GM23338 (cell line): ENCODE data around the gene TMEM165. TPM values are rescaled to one million over a fixed set of nuclear protein-coding genes. Genes with fewer than 3 reads are reported as not detected.
"Not testable (repeated sequence)": the region's sequence is repeated elsewhere in the genome, so short reads cannot be mapped to it uniquely, and the experiment has no call there.

ENCODE experiments used
- ATAC-seq: fragments of 200-7000 bp; cut with Tn5 transposase; 3 replicates; pipeline ENCODE4 v1.9.1; 2020
- DNase-seq: peaks from one replicate; pipeline ENCODE4 v3.0.0-alpha.2; 2015; ENCODE audit warnings: low spot score
- H2AFZ ChIP-seq: fragments of 200-600 bp; sonication (generic); 2 replicates; pipeline ENCODE4 v1.8.0; 2016; ENCODE audit warnings: antibody characterized with exemption, mild to moderate bottlenecking, moderate library complexity
- H3F3A ChIP-seq: fragments of 200-600 bp; sonication (generic); replicated peaks from 2 replicates; pipeline ENCODE4 v1.8.0; 2017; ENCODE audit warnings: antibody characterized with exemption, mixed run types, low read depth
- H3K27ac ChIP-seq: fragments of 200-600 bp; sonication (generic); 2 replicates; pipeline ENCODE4 v1.6.1; 2016; ENCODE audit warnings: low read depth
- H3K27me3 ChIP-seq: fragments of 200-600 bp; sonication (generic); 2 replicates; pipeline ENCODE4 v1.8.0; 2016; ENCODE audit warnings: mild to moderate bottlenecking, mixed run types, moderate library complexity; ENCODE audit not compliant: insufficient read depth
- H3K36me3 ChIP-seq: fragments of 200-600 bp; sonication (generic); 2 replicates; pipeline ENCODE4 v1.8.0; 2016; ENCODE audit warnings: mild to moderate bottlenecking; ENCODE audit not compliant: insufficient read depth
- H3K4me1 ChIP-seq: fragments of 200-600 bp; sonication (generic); 2 replicates; pipeline ENCODE4 v1.8.0; 2016; ENCODE audit warnings: mild to moderate bottlenecking, moderate library complexity; ENCODE audit not compliant: insufficient read depth
- H3K4me2 ChIP-seq: fragments of 200-600 bp; sonication (generic); 2 replicates; pipeline ENCODE4 v1.7.1; 2017; ENCODE audit warnings: mixed run types
- H3K4me3 ChIP-seq: fragments of 200-600 bp; sonication (generic); 2 replicates; pipeline ENCODE4 v1.6.1; 2016; ENCODE audit warnings: mixed run types
- H3K79me2 ChIP-seq: fragments of 200-600 bp; sonication (generic); replicated peaks from 2 replicates; pipeline ENCODE4 v1.8.0; 2017; ENCODE audit warnings: mild to moderate bottlenecking; ENCODE audit not compliant: insufficient read depth
- H3K9me2 ChIP-seq: fragments of 200-600 bp; sonication (generic); 2 replicates; pipeline ENCODE4 v1.8.0; 2017; ENCODE audit not compliant: insufficient read depth
- H4K20me1 ChIP-seq: fragments of 200-600 bp; sonication (generic); replicated peaks from 2 replicates; pipeline ENCODE4 v1.8.0; 2017; ENCODE audit warnings: mild to moderate bottlenecking; ENCODE audit not compliant: insufficient read depth
- H3K27ac Mint-ChIP-seq: 2 replicates; pipeline ENCODE4 v1.8.0; 2020; ENCODE audit warnings: inconsistent platforms, mild to moderate bottlenecking, moderate library complexity, mixed read lengths
- H3K27me3 Mint-ChIP-seq: 3 replicates; pipeline ENCODE4 v1.8.0; 2022; ENCODE audit warnings: low read depth, mild to moderate bottlenecking, moderate library complexity, mixed read lengths, inconsistent platforms; ENCODE audit not compliant: insufficient read depth, poor library complexity
- H3K36me3 Mint-ChIP-seq: 3 replicates; pipeline ENCODE4 v1.8.0; 2021; ENCODE audit warnings: low read depth, mild to moderate bottlenecking, inconsistent platforms, moderate library complexity, mixed read lengths
- H3K4me1 Mint-ChIP-seq: 3 replicates; pipeline ENCODE4 v1.8.0; 2020; ENCODE audit warnings: mild to moderate bottlenecking, inconsistent platforms, mixed read lengths
- H3K4me3 Mint-ChIP-seq: 3 replicates; pipeline ENCODE4 v1.8.0; 2021; ENCODE audit warnings: moderate library complexity, mild to moderate bottlenecking, inconsistent platforms, mixed read lengths
- H3K9me3 Mint-ChIP-seq: 3 replicates; pipeline ENCODE4 v1.8.0; 2020; ENCODE audit warnings: moderate library complexity, mild to moderate bottlenecking, inconsistent platforms, mixed read lengths
- CREB1 ChIP-seq: fragments of 250-450 bp; sonication (Bioruptor Pico); IDR thresholded peaks from 2 replicates; pipeline ENCODE4 v1.5.0; 2020; ENCODE audit warnings: low read depth, mild to moderate bottlenecking, moderate library complexity
- EZH2 ChIP-seq: fragments of 200-600 bp; sonication (generic); IDR thresholded peaks from one replicate; pipeline ENCODE4 v1.8.0; 2017; ENCODE audit warnings: antibody characterized with exemption, mild to moderate bottlenecking, low read depth; ENCODE audit not compliant: unreplicated experiment
- POLR2AphosphoS5 ChIP-seq: IDR thresholded peaks from 2 replicates; pipeline ENCODE4 v1.6.1; 2016; ENCODE audit warnings: antibody characterized with exemption, low read depth
- STAT1 ChIP-seq: IDR thresholded peaks from one replicate; pipeline ENCODE4 v1.6.1; 2016; ENCODE audit warnings: antibody characterized with exemption; ENCODE audit not compliant: unreplicated experiment
- ZNF114 ChIP-seq: fragments of 250-450 bp; sonication (Bioruptor Pico); IDR thresholded peaks from 2 replicates; pipeline ENCODE4 v1.5.0; 2020; ENCODE audit warnings: mild to moderate bottlenecking, moderate library complexity
- ZNF331 ChIP-seq: fragments of 250-450 bp; sonication (Bioruptor Pico); IDR thresholded peaks from 2 replicates; pipeline ENCODE4 v1.5.0; 2020; ENCODE audit warnings: low read depth, mild to moderate bottlenecking, moderate library complexity
- polyA plus RNA-seq: library from polyadenylated mRNA; unstranded; fragments of >200 nt; fragmentation: Nextera tagmentation; extraction: Ambion mirVana; gene quantifications from 2 replicates; pipeline ENCODE4 v1.2.1, GENCODE V29; 2016
- total RNA-seq: library from RNA; depleted of rRNA; stranded (reverse); fragments of >200 nt; shearing (Covaris generic); gene quantifications from 2 replicates; pipeline ENCODE4 v1.2.3, GENCODE V29; 2014
- TF ChIP-seq, protein P1 (sequence below), 2 experiments: fragments of 200-600 bp in 1 of 2; sonication (generic) in 1 of 2; conservative IDR thresholded peaks; 2 replicates each; pipeline versions ENCODE4 v1.5.1 to v1.6.1; 2016 to 2017; ENCODE audit warnings: antibody characterized with exemption in 2 of 2, low read depth in 2 of 2, mild to moderate bottlenecking in 2 of 2, moderate library complexity in 1 of 2

TMEM165 gene
- total and polyA plus RNA-seq, 2 experiments from 2014 or later = 125 to 171 TPM

DNA sequence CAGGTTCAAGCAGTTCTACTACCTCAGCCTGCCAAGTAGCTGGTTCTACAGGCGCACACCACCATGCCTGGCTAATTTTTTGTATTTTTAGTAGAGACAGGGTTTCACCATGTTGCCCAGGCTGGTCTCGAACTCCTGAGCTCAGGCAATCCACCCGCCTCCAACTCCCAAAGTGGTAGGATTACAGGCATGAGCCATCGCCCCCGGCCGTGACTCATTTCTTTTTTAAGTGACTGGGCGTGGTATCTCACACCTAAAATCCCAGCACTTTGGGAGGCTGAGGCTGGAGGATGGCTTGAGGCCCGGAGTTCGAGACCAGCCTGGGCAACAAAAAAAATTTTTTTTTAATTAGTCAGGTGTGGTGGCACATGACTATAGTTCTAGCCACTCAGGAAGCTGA, 32.8 kb upstream of the TMEM165 start:
- not testable (repeated sequence) for H3K27ac Mint-ChIP-seq, H3K9me3 Mint-ChIP-seq
- peaks cover 39% of the 10 kb centered on the region for H3K4me1 Mint-ChIP-seq

DNA sequence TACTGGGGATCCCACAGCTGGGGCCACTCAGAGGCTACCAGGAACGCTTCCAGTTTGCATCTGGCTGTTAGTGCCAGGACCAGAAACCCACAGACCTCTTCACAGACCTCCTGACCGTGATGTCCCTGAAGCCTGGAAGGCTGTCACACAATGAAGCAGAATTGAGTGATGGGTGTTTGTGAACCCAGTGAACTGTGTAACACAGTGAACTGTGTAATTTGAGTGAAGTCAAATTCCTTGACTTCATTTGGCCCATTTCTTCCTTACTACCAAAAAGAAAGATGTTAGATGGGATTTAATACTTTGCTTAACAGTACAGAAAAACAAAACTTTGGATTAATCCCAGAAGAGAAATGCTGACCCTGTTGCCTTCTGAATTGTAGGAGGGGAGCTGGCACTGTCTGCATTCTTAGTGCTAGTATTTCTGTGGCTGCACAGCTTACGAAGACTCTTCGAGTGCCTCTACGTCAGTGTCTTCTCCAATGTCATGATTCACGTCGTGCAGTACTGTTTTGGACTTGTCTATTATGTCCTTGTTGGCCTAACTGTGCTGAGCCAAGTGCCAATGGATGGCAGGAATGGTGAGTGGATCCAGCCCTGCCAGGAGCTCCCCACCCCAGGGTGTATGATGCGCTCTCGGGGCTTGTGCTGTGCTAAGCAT, 31.9 kb upstream of the TMEM165 start:
- Histone ChIP-seq H3K4me2 (no peak overlapping the region), H3K79me2 (no peaks in the 10 kb centered on the region), H3F3A (peaks cover 10% of the 10 kb centered on the region; the same call in 1 of the 2 replicates), H2AFZ (no peak overlapping the region), H3K9me2 (no peaks in the 10 kb centered on the region), H3K27ac (0 out of 2 replicates have a peak overlapping the region, but pooled peaks have one; percentile 46), H3K27me3 (no peaks in the 10 kb centered on the region), H4K20me1 (no peaks in the 10 kb centered on the region), H3K4me3 (no peak overlapping the region), H3K4me1 (peaks cover 34% of the 10 kb centered on the region), H3K36me3 (0 out of 2 replicates have a peak, but pooled peaks cover 3% of the 10 kb centered on the region)
- H3K4me1 Mint-ChIP-seq = peaks cover 39% of the 10 kb centered on the region
- H3K27ac Mint-ChIP-seq = no peak overlapping the region
- H3K36me3 Mint-ChIP-seq = peaks cover 60% of the 10 kb centered on the region
- TF ChIP-seq STAT1 (no peak), ZNF331 (CRISPR knock-in tag) (no peak), ZNF114 (CRISPR knock-in tag) (no peak)
- ATAC-seq (no peak), DNase-seq (no peak)
- peaks cover 8% of the 10 kb centered on the region for H3K27me3 Mint-ChIP-seq
- no peak overlapping the region for H3K4me3 Mint-ChIP-seq
- no peaks in the 10 kb centered on the region for H3K9me3 Mint-ChIP-seq

More for the DNA sequence above, 32.8 kb upstream of the TMEM165 start:
- not testable (repeated sequence) for H3K27me3 Mint-ChIP-seq, ATAC-seq, H3K36me3 ChIP-seq, H3K27me3 ChIP-seq, H2AFZ ChIP-seq, H4K20me1 ChIP-seq, DNase-seq, H3K9me2 ChIP-seq, H3K4me2 ChIP-seq, H3K4me3 ChIP-seq, H3K4me3 Mint-ChIP-seq, H3K79me2 ChIP-seq
- Histone ChIP-seq H3F3A (peaks cover 10% of the 10 kb centered on the region; the same call in 1 of the 2 replicates), H3K27ac (0 out of 2 replicates have a peak overlapping the region, but pooled peaks have one; percentile 46), H3K4me1 (peaks cover 34% of the 10 kb centered on the region)
- peaks cover 59% of the 10 kb centered on the region for H3K36me3 Mint-ChIP-seq

DNA sequence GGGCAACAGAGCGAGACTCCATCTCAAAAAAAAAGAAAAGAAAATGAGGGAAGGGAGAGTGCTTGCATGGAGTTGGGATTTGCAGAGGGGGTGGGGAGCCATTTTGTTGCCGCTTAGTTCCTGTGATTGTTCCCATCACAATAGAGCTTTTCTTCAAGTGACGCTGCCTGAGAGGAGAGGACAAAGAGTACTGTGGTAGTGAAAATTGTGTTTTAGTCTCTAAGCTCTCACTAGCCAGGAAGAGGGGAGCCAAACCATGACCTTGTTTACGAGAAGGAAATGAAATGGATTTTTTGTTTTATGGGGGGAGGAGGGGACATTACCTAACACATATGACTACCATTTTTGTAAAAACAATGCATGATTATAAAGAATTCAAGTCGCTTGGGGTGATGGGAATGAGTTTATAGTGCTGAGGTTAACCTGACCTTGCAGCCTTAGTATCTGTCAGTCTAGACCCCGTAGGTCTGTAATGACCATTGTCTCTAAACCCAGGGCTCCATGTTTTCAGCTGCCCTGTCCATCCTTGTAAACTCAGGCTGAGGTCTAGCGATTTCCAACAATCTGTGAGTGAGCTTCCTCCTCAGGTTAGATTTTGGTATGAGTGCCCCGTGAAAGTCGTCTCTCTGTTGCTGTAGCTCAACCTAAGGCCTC, 30.9 kb upstream of the TMEM165 start:
- peak; percentile 68 for DNase-seq
- Histone ChIP-seq H4K20me1 (no peaks in the 10 kb centered on the region), H3K4me2 (0 out of 2 replicates have a peak overlapping the region, but pooled peaks have one; percentile 5), H3K36me3 (0 out of 2 replicates have a peak, but pooled peaks cover 3% of the 10 kb centered on the region), H3K27me3 (no peaks in the 10 kb centered on the region), H3K27ac (0 out of 2 replicates have a peak overlapping the region, but pooled peaks have one; percentile 22), H2AFZ (no peak overlapping the region), H3K79me2 (no peaks in the 10 kb centered on the region), H3K4me3 (no peak overlapping the region), H3F3A (peaks cover 10% of the 10 kb centered on the region; the same call in 1 of the 2 replicates), H3K4me1 (peaks cover 34% of the 10 kb centered on the region), H3K9me2 (no peaks in the 10 kb centered on the region)
- peaks cover 8% of the 10 kb centered on the region for H3K27me3 Mint-ChIP-seq
- H3K4me1 Mint-ChIP-seq = peaks cover 39% of the 10 kb centered on the region
- H3K27ac Mint-ChIP-seq = peak overlapping the region; percentile 63
- ATAC-seq = peak; percentile 81
- H3K4me3 Mint-ChIP-seq = peak overlapping the region; percentile 11; the same call in 1 of the 3 replicates
- no peaks in the 10 kb centered on the region for H3K9me3 Mint-ChIP-seq
- peaks cover 61% of the 10 kb centered on the region for H3K36me3 Mint-ChIP-seq
- TF ChIP-seq, protein P1, sequence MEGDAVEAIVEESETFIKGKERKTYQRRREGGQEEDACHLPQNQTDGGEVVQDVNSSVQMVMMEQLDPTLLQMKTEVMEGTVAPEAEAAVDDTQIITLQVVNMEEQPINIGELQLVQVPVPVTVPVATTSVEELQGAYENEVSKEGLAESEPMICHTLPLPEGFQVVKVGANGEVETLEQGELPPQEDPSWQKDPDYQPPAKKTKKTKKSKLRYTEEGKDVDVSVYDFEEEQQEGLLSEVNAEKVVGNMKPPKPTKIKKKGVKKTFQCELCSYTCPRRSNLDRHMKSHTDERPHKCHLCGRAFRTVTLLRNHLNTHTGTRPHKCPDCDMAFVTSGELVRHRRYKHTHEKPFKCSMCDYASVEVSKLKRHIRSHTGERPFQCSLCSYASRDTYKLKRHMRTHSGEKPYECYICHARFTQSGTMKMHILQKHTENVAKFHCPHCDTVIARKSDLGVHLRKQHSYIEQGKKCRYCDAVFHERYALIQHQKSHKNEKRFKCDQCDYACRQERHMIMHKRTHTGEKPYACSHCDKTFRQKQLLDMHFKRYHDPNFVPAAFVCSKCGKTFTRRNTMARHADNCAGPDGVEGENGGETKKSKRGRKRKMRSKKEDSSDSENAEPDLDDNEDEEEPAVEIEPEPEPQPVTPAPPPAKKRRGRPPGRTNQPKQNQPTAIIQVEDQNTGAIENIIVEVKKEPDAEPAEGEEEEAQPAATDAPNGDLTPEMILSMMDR (conservative IDR thresholded peaks at IDR 0.05; ENCODE audit: low read depth in 2 of 2) = no peak
- no peak for TF ChIP-seq CREB1
- TF ChIP-seq EZH2 = no peak
- TF ChIP-seq POLR2AphosphoS5 = no peak
- TF ChIP-seq ZNF331 (CRISPR knock-in tag) = no peak
- TF ChIP-seq ZNF114 (CRISPR knock-in tag) = no peak
- no peak for TF ChIP-seq STAT1
